Measurements from ENCODE around the gene COL4A2.

GRCh38 chr13:110477706-110478245 is 170.7 kb downstream of the COL4A2 start:
- no peak for TF ChIP-seq SUZ12 (IDR thresholded peaks at IDR 0.05)
- TF ChIP-seq HDGF (IDR thresholded peaks at IDR 0.05; ENCODE audit: borderline replicate concordance) = no peak
- TF ChIP-seq ZNF384 (IDR thresholded peaks at IDR 0.05) = no peak
- TF ChIP-seq FOXM1 (IDR thresholded peaks at IDR 0.05; ENCODE audit: borderline replicate concordance) = no peak
- no peak for TF ChIP-seq TARDBP (IDR thresholded peaks at IDR 0.05)
